HEK293 (cell line): ENCODE results near the gene HIRA.

Source experiments
- BCL11A ChIP-seq: fragments of 450-650 bp; formaldehyde crosslinking; IDR thresholded peaks from 2 replicates; pipeline ENCODE4 v1.5.1; 2016; ENCODE audit warnings: low read depth, missing biosample characterization, missing genetic modification characterization
- GFI1B ChIP-seq: fragments of 450-650 bp; formaldehyde crosslinking; IDR thresholded peaks from 2 replicates; pipeline ENCODE4 v1.5.1; 2016; ENCODE audit warnings: missing biosample characterization, missing genetic modification characterization
- HOXC10 ChIP-seq: sonication (generic); formaldehyde crosslinking; IDR thresholded peaks from 2 replicates; pipeline ENCODE4 v1.8.1; 2023; ENCODE audit warnings: mild to moderate bottlenecking, missing genetic modification reagents
- KLF16 ChIP-seq: fragments of 450-650 bp; formaldehyde crosslinking; IDR thresholded peaks from 2 replicates; pipeline ENCODE4 v1.5.1; 2017; ENCODE audit warnings: missing biosample characterization, missing genetic modification characterization
- KLF7 ChIP-seq: fragments of 450-650 bp; formaldehyde crosslinking; IDR thresholded peaks from 2 replicates; pipeline ENCODE4 v1.5.1; 2016; ENCODE audit warnings: missing biosample characterization, missing genetic modification characterization, borderline replicate concordance
- KLF8 ChIP-seq: fragments of 450-650 bp; formaldehyde crosslinking; IDR thresholded peaks from 2 replicates; pipeline ENCODE4 v1.5.1; 2016; ENCODE audit warnings: missing biosample characterization, missing genetic modification characterization
- KLF9 ChIP-seq: fragments of 450-650 bp; formaldehyde crosslinking; IDR thresholded peaks from 2 replicates; pipeline ENCODE4 v1.5.1; 2016; ENCODE audit warnings: missing biosample characterization, missing genetic modification characterization, low read depth
- MEIS1 ChIP-seq: sonication (generic); formaldehyde crosslinking; IDR thresholded peaks from 2 replicates; pipeline ENCODE4 v1.8.1; 2022; ENCODE audit warnings: missing genetic modification reagents, mild to moderate bottlenecking, borderline replicate concordance
- ZIC2 ChIP-seq: fragments of 450-650 bp; formaldehyde crosslinking; IDR thresholded peaks from 2 replicates; pipeline ENCODE4 v1.5.1; 2016; ENCODE audit warnings: missing biosample characterization, missing genetic modification characterization
- ZNF112 ChIP-seq: fragments of 450-650 bp; formaldehyde crosslinking; IDR thresholded peaks from 2 replicates; pipeline ENCODE4 v1.5.0; 2017; ENCODE audit warnings: missing biosample characterization, missing genetic modification characterization
- ZNF132 ChIP-seq: fragments of 450-650 bp; formaldehyde crosslinking; IDR thresholded peaks from 2 replicates; pipeline ENCODE4 v1.5.1; 2017; ENCODE audit warnings: missing biosample characterization, missing genetic modification characterization, borderline replicate concordance
- ZNF138 ChIP-seq: fragments of 450-650 bp; formaldehyde crosslinking; IDR thresholded peaks from 2 replicates; pipeline ENCODE4 v1.5.1; 2016; ENCODE audit warnings: missing biosample characterization, missing genetic modification characterization, borderline replicate concordance
- ZNF146 ChIP-seq: fragments of 450-650 bp; formaldehyde crosslinking; IDR thresholded peaks from 2 replicates; pipeline ENCODE4 v1.5.1; 2016; ENCODE audit warnings: missing biosample characterization, missing genetic modification characterization
- ZNF16 ChIP-seq: fragments of 450-650 bp; formaldehyde crosslinking; IDR thresholded peaks from 2 replicates; pipeline ENCODE4 v1.5.1; 2016; ENCODE audit warnings: low read depth, missing biosample characterization, missing genetic modification characterization
- ZNF2 ChIP-seq: fragments of 450-650 bp; formaldehyde crosslinking; IDR thresholded peaks from 2 replicates; pipeline ENCODE4 v1.5.1; 2016; ENCODE audit warnings: missing biosample characterization, missing genetic modification characterization
- ZNF223 ChIP-seq: fragments of 450-650 bp; formaldehyde crosslinking; IDR thresholded peaks from 2 replicates; pipeline ENCODE4 v1.5.1; 2016; ENCODE audit warnings: missing biosample characterization, missing genetic modification characterization
- ZNF266 ChIP-seq: fragments of 450-650 bp; formaldehyde crosslinking; IDR thresholded peaks from 2 replicates; pipeline ENCODE4 v1.5.1; 2016; ENCODE audit warnings: missing biosample characterization, missing genetic modification characterization, low read depth
- ZNF274 ChIP-seq, 2 experiments: fragments of 200-500 bp in 1 of 2; fragments of 450-650 bp in 1 of 2; sonication (Bioruptor generic) in 1 of 2; formaldehyde crosslinking in 1 of 2; IDR thresholded peaks; 2 replicates each; pipeline versions ENCODE4 v1.5.1 to v1.6.1; 2014 to 2016; ENCODE audit warnings: borderline replicate concordance in 1 of 2, inconsistent platforms in 1 of 2, low read length in 1 of 2, missing biosample characterization in 1 of 2, missing genetic modification characterization in 1 of 2
- ZNF514 ChIP-seq: fragments of 450-650 bp; formaldehyde crosslinking; IDR thresholded peaks from 2 replicates; pipeline ENCODE4 v1.5.1; 2016; ENCODE audit warnings: missing biosample characterization, missing genetic modification characterization
- ZNF529 ChIP-seq: fragments of 450-650 bp; formaldehyde crosslinking; IDR thresholded peaks from 2 replicates; pipeline ENCODE4 v1.5.1; 2017; ENCODE audit warnings: missing genetic modification characterization, missing biosample characterization; ENCODE audit not compliant: insufficient replicate concordance
- ZNF549 ChIP-seq: fragments of 450-650 bp; IDR thresholded peaks from 2 replicates; pipeline ENCODE4 v1.5.1; 2018; ENCODE audit warnings: missing biosample characterization, missing genetic modification characterization, mild to moderate bottlenecking, inconsistent platforms, moderate library complexity
- ZNF596 ChIP-seq: fragments of 450-650 bp; IDR thresholded peaks from 2 replicates; pipeline ENCODE4 v1.5.0; 2018; ENCODE audit warnings: missing biosample characterization, mild to moderate bottlenecking, missing genetic modification characterization, moderate library complexity
- ZNF624 ChIP-seq: fragments of 450-650 bp; formaldehyde crosslinking; IDR thresholded peaks from 2 replicates; pipeline ENCODE4 v1.5.1; 2017; ENCODE audit warnings: missing biosample characterization, missing genetic modification characterization
- ZNF626 ChIP-seq: fragments of 450-650 bp; sonication (Bioruptor Pico); formaldehyde crosslinking; IDR thresholded peaks from 2 replicates; pipeline ENCODE4 v1.5.1; 2018; ENCODE audit warnings: missing biosample characterization, missing genetic modification characterization, inconsistent platforms
- ZNF664 ChIP-seq: fragments of 450-650 bp; formaldehyde crosslinking; IDR thresholded peaks from 2 replicates; pipeline ENCODE4 v1.5.1; 2016; ENCODE audit warnings: missing biosample characterization, missing genetic modification characterization
- ZNF747 ChIP-seq: fragments of 450-650 bp; formaldehyde crosslinking; IDR thresholded peaks from 2 replicates; pipeline ENCODE4 v1.5.1; 2016; ENCODE audit warnings: missing biosample characterization, missing genetic modification characterization
- ZXDB ChIP-seq: fragments of 450-650 bp; formaldehyde crosslinking; IDR thresholded peaks from 2 replicates; pipeline ENCODE4 v1.5.1; 2016; ENCODE audit warnings: missing biosample characterization, missing genetic modification characterization
- TF ChIP-seq, protein P1 (sequence below): fragments of 450-650 bp; formaldehyde crosslinking; IDR thresholded peaks from 2 replicates; pipeline ENCODE4 v1.5.1; 2016; ENCODE audit warnings: missing biosample characterization, missing genetic modification characterization
- TF ChIP-seq, protein P2 (sequence below): fragments of 450-650 bp; formaldehyde crosslinking; IDR thresholded peaks from 2 replicates; pipeline ENCODE4 v1.5.0; 2017; ENCODE audit warnings: missing biosample characterization, missing genetic modification characterization, borderline replicate concordance
- TF ChIP-seq, protein P3 (sequence below): fragments of 450-650 bp; IDR thresholded peaks from 2 replicates; pipeline ENCODE4 v1.5.1; 2018; ENCODE audit warnings: missing biosample characterization, missing genetic modification characterization
- TF ChIP-seq, protein P4 (sequence below): fragments of 450-650 bp; formaldehyde crosslinking; optimal IDR thresholded peaks from 2 replicates; pipeline ENCODE3; 2016; ENCODE audit warnings: missing biosample characterization, mild to moderate bottlenecking, missing genetic modification characterization
- TF ChIP-seq, protein P5 (sequence below): fragments of 450-650 bp; formaldehyde crosslinking; IDR thresholded peaks from 2 replicates; pipeline ENCODE4 v1.5.1; 2016; ENCODE audit warnings: missing biosample characterization, missing genetic modification characterization
- TF ChIP-seq, protein P6 (sequence below): fragments of 450-650 bp; formaldehyde crosslinking; IDR thresholded peaks from 2 replicates; pipeline ENCODE4 v1.5.1; 2016; ENCODE audit warnings: missing biosample characterization, missing genetic modification characterization

HIRA gene

DNA sequence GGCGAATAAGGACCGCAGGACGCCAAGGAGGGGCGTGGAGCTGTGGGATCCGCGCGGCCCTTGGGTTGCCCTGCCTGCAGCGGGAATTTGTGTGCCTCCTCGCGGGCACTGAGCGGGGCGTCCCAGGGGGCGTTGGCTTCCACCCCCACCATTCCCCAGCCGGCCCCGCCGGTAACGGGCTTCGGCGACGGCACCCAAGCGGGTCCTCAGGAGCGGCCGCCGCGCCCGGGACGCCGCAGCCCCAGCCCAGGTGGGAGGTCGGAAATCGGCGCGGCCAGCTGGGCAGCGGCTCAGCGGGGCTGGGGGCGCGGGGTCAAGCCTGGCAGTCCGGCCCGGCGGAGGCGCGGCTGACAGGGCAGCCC lies 140.3 kb downstream of the HIRA start (continued):
- TF ChIP-seq ZIC2 (peak; percentile 46; the same call in 1 of the 2 replicates), HOXC10 (CRISPR knock-in tag) (no peak), ZNF223 (tag by site-specific recombination) (no peak), ZNF2 (tag by site-specific recombination) (no peak), ZNF112 (no peak), ZXDB (no peak), ZNF266 (tag by site-specific recombination) (no peak), GFI1B (tag by site-specific recombination) (no peak), MEIS1 (CRISPR knock-in tag) (no peak), ZNF146 (tag by site-specific recombination) (no peak), ZNF624 (tag by site-specific recombination) (no peak), KLF9 (tag by site-specific recombination) (peak; percentile 67), ZNF514 (tag by site-specific recombination) (no peak), ZNF664 (tag by site-specific recombination) (no peak), ZNF626 (tag by site-specific recombination) (no peak), ZNF529 (no peak), KLF7 (tag by site-specific recombination) (no peak), ZNF747 (no peak), ZNF132 (tag by site-specific recombination) (no peak), ZNF596 (tag by site-specific recombination) (peak; percentile 13; the same call in 1 of the 2 replicates), KLF16 (tag by site-specific recombination) (no peak), BCL11A (tag by site-specific recombination) (no peak), KLF8 (tag by site-specific recombination) (no peak), ZNF274 (IDR thresholded peaks at IDR 0.05; ENCODE audit: low read length) (no peak), ZNF274 (tag by site-specific recombination; IDR thresholded peaks at IDR 0.05; ENCODE audit: borderline replicate concordance) (no peak), ZNF138 (tag by site-specific recombination) (no peak), ZNF549 (no peak), ZNF16 (tag by site-specific recombination) (no peak)
- TF ChIP-seq, protein P1, sequence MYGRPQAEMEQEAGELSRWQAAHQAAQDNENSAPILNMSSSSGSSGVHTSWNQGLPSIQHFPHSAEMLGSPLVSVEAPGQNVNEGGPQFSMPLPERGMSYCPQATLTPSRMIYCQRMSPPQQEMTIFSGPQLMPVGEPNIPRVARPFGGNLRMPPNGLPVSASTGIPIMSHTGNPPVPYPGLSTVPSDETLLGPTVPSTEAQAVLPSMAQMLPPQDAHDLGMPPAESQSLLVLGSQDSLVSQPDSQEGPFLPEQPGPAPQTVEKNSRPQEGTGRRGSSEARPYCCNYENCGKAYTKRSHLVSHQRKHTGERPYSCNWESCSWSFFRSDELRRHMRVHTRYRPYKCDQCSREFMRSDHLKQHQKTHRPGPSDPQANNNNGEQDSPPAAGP (tag by site-specific recombination) = no peak
- TF ChIP-seq, protein P2, sequence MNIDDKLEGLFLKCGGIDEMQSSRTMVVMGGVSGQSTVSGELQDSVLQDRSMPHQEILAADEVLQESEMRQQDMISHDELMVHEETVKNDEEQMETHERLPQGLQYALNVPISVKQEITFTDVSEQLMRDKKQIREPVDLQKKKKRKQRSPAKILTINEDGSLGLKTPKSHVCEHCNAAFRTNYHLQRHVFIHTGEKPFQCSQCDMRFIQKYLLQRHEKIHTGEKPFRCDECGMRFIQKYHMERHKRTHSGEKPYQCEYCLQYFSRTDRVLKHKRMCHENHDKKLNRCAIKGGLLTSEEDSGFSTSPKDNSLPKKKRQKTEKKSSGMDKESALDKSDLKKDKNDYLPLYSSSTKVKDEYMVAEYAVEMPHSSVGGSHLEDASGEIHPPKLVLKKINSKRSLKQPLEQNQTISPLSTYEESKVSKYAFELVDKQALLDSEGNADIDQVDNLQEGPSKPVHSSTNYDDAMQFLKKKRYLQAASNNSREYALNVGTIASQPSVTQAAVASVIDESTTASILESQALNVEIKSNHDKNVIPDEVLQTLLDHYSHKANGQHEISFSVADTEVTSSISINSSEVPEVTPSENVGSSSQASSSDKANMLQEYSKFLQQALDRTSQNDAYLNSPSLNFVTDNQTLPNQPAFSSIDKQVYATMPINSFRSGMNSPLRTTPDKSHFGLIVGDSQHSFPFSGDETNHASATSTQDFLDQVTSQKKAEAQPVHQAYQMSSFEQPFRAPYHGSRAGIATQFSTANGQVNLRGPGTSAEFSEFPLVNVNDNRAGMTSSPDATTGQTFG (tag by site-specific recombination) = no peak
- TF ChIP-seq, protein P3, sequence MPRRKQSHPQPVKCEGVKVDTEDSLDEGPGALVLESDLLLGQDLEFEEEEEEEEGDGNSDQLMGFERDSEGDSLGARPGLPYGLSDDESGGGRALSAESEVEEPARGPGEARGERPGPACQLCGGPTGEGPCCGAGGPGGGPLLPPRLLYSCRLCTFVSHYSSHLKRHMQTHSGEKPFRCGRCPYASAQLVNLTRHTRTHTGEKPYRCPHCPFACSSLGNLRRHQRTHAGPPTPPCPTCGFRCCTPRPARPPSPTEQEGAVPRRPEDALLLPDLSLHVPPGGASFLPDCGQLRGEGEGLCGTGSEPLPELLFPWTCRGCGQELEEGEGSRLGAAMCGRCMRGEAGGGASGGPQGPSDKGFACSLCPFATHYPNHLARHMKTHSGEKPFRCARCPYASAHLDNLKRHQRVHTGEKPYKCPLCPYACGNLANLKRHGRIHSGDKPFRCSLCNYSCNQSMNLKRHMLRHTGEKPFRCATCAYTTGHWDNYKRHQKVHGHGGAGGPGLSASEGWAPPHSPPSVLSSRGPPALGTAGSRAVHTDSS (tag by site-specific recombination) = no peak; the same call in 1 of the 2 replicates
- TF ChIP-seq, protein P4, sequence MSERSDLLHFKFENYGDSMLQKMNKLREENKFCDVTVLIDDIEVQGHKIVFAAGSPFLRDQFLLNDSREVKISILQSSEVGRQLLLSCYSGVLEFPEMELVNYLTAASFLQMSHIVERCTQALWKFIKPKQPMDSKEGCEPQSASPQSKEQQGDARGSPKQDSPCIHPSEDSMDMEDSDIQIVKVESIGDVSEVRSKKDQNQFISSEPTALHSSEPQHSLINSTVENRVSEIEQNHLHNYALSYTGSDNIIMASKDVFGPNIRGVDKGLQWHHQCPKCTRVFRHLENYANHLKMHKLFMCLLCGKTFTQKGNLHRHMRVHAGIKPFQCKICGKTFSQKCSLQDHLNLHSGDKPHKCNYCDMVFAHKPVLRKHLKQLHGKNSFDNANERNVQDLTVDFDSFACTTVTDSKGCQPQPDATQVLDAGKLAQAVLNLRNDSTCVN (tag by site-specific recombination) = peak; percentile 69
- TF ChIP-seq, protein P5, sequence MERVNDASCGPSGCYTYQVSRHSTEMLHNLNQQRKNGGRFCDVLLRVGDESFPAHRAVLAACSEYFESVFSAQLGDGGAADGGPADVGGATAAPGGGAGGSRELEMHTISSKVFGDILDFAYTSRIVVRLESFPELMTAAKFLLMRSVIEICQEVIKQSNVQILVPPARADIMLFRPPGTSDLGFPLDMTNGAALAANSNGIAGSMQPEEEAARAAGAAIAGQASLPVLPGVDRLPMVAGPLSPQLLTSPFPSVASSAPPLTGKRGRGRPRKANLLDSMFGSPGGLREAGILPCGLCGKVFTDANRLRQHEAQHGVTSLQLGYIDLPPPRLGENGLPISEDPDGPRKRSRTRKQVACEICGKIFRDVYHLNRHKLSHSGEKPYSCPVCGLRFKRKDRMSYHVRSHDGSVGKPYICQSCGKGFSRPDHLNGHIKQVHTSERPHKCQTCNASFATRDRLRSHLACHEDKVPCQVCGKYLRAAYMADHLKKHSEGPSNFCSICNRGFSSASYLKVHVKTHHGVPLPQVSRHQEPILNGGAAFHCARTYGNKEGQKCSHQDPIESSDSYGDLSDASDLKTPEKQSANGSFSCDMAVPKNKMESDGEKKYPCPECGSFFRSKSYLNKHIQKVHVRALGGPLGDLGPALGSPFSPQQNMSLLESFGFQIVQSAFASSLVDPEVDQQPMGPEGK (tag by site-specific recombination) = peak; percentile 59; the same call in 1 of the 2 replicates
- TF ChIP-seq, protein P6, sequence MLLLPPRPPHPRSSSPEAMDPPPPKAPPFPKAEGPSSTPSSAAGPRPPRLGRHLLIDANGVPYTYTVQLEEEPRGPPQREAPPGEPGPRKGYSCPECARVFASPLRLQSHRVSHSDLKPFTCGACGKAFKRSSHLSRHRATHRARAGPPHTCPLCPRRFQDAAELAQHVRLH = no peak
